ENCODE measurements around the gene TBXA2R. TPM values are rescaled to one million over a fixed set of nuclear protein-coding genes. Genes with fewer than 3 reads are reported as not detected.

The TBXA2R gene
- total RNA-seq, 2 experiments from 2014 or later = 0.47 to 0.75 TPM

- H3K4me3 Mint-ChIP-seq = no peak overlapping the region
- intact Hi-C loops (cut with DNase I, micrococcal nuclease) = no loop called here
These were observed 41.5 kb downstream of the TBXA2R start for GRCh38 chr19:3565139-3565538.

GRCh38 chr19:3563709-3564524 is 42.8 kb downstream of the TBXA2R start:
- Histone ChIP-seq H3K9me3 (ENCODE audit: control insufficient read depth in 1 of 2, insufficient read depth in 1 of 2, low read length in 2 of 2) (no peaks in the 10 kb centered on the region), H3K36me3 (ENCODE audit: insufficient read depth, low read length) (no peaks in the 10 kb centered on the region), H3K4me3 (ENCODE audit: low read length) (no peak overlapping the region), H3K27ac (ENCODE audit: low read depth in 1 of 2, low read length in 2 of 2) (no peak overlapping the region), H3K4me1 (ENCODE audit: insufficient read depth, low read length) (no peaks in the 10 kb centered on the region), H3K27me3 (ENCODE audit: control insufficient read depth in 1 of 2, insufficient read depth in 2 of 2, low read length in 2 of 2) (no peaks in the 10 kb centered on the region)
- Mint-ChIP-seq H3K4me1 (ENCODE audit: low read depth) (no peaks in the 10 kb centered on the region), H3K27me3 (no peaks in the 10 kb centered on the region), H3K9me3 (no peaks in the 10 kb centered on the region), H3K36me3 (ENCODE audit: low read depth) (no peaks in the 10 kb centered on the region), H3K27ac (no peak overlapping the region), H3K4me3 (no peak overlapping the region)
- ChIA-PET POLR2A (no interaction called here), CTCF (no interaction called here)
- intact Hi-C loops (cut with DNase I, micrococcal nuclease) = no loop called here
- TF ChIP-seq CTCF (IDR thresholded peaks at IDR 0.05) = no peak
- ATAC-seq (ENCODE audit: poor library complexity) (no peak), DNase-seq (no peak)

More at GRCh38 chr19:3565139-3565538, 41.5 kb downstream of the TBXA2R start:
- no peaks in the 10 kb centered on the region for H3K9me3 Mint-ChIP-seq
- Histone ChIP-seq H3K27me3 (ENCODE audit: control insufficient read depth in 1 of 2, insufficient read depth in 2 of 2, low read length in 2 of 2) (no peaks in the 10 kb centered on the region), H3K4me3 (ENCODE audit: low read length) (no peak overlapping the region), H3K36me3 (ENCODE audit: insufficient read depth, low read length) (no peaks in the 10 kb centered on the region), H3K27ac (ENCODE audit: low read depth in 1 of 2, low read length in 2 of 2) (no peak overlapping the region), H3K4me1 (ENCODE audit: insufficient read depth, low read length) (no peaks in the 10 kb centered on the region), H3K9me3 (ENCODE audit: control insufficient read depth in 1 of 2, insufficient read depth in 1 of 2, low read length in 2 of 2) (no peaks in the 10 kb centered on the region)
- ATAC-seq (ENCODE audit: poor library complexity) (no peak), DNase-seq (no peak)
- H3K27ac Mint-ChIP-seq = no peak overlapping the region
- POLR2A ChIA-PET = no interaction called here
- CTCF ChIA-PET = no interaction called here
- H3K4me1 Mint-ChIP-seq (ENCODE audit: low read depth) = no peaks in the 10 kb centered on the region
- H3K36me3 Mint-ChIP-seq (ENCODE audit: low read depth) = no peaks in the 10 kb centered on the region
- H3K27me3 Mint-ChIP-seq = no peaks in the 10 kb centered on the region
- no peak for TF ChIP-seq CTCF (IDR thresholded peaks at IDR 0.05)

- H3K4me1 ChIP-seq (ENCODE audit: insufficient read depth, low read length) = peaks cover 54% of the 10 kb centered on the region
- H3K27me3 ChIP-seq (ENCODE audit: control insufficient read depth in 1 of 2, insufficient read depth in 2 of 2, low read length in 2 of 2) = no peaks in the 10 kb centered on the region
- Mint-ChIP-seq H3K4me3 (peak within 1 kb of the TSS; percentile 93), H3K27me3 (no peaks in the 10 kb centered on the region), H3K4me1 (ENCODE audit: low read depth) (peaks cover 33% of the 10 kb centered on the region), H3K36me3 (ENCODE audit: low read depth) (peaks cover 13% of the 10 kb centered on the region), H3K9me3 (no peaks in the 10 kb centered on the region), H3K27ac (peak within 1 kb of the TSS; percentile 93)
- no peak for TF ChIP-seq CTCF (IDR thresholded peaks at IDR 0.05)
- DNase-seq = peak; percentile 87 to 97 (median 94)
- no peaks in the 10 kb centered on the region for H3K36me3 ChIP-seq (ENCODE audit: insufficient read depth, low read length)
- H3K9me3 ChIP-seq (ENCODE audit: control insufficient read depth in 1 of 2, insufficient read depth in 1 of 2, low read length in 2 of 2) = no peaks in the 10 kb centered on the region
- H3K27ac ChIP-seq (ENCODE audit: low read depth in 1 of 2, low read length in 2 of 2) = peak within 1 kb of the TSS; percentile 45 to 71
- ChIA-PET POLR2A (interaction anchor here (0.7 to 2.4 kb wide), 12 partner anchors 9 to 843 kb away, joined by 3 to 21 read pairs (median 4); partner anchors contain the start of genes CACTIN, GIPC3, MRPL54 and SH3GL1), CTCF (interaction anchor here (0.6 to 3.4 kb wide), 3 partner anchors 12 to 28 kb away, joined by 4 to 33 read pairs (median 4); partner anchors contain the start of gene GIPC3)
- H3K4me3 ChIP-seq (ENCODE audit: low read length) = peak within 1 kb of the TSS; percentile 84
- intact Hi-C loops (cut with DNase I, micrococcal nuclease) = loop anchor here (1.0 kb wide), 3 partner anchors 15 to 70 kb away; partner anchors contain the start of genes HMG20B (in 2 of the 2) and FZR1 (in 1 of the 2)
- peak; percentile 77 for ATAC-seq (ENCODE audit: poor library complexity)
These were observed 49.0 kb downstream of the TBXA2R start, which contains the start of gene MFSD12 for GRCh38 chr19:3557461-3558248. Gene MFSD12, minus strand, starts transcription at chr19:3557586. Its CDS starts 183 bp downstream, at chr19:3557403.

Measured in CD4-positive, alpha-beta T cell (primary cell).